OCI-LY3 (cell line): ENCODE data around the gene TUBB3.

Source experiments
- EZH2phosphoT487 ChIP-seq: fragments of 200-600 bp; shearing (Covaris generic); IDR thresholded peaks from 2 replicates; pipeline ENCODE4 v1.6.1; 2018; ENCODE audit warnings: antibody characterized with exemption, mixed run types, low read depth
- TF ChIP-seq, protein P1 (sequence below): fragments of 200-600, 300-600 bp; sonication (generic); IDR thresholded peaks from 2 replicates; pipeline ENCODE4 v1.5.1; 2014; ENCODE audit warnings: antibody characterized with exemption, low read length, low read depth

DNA sequence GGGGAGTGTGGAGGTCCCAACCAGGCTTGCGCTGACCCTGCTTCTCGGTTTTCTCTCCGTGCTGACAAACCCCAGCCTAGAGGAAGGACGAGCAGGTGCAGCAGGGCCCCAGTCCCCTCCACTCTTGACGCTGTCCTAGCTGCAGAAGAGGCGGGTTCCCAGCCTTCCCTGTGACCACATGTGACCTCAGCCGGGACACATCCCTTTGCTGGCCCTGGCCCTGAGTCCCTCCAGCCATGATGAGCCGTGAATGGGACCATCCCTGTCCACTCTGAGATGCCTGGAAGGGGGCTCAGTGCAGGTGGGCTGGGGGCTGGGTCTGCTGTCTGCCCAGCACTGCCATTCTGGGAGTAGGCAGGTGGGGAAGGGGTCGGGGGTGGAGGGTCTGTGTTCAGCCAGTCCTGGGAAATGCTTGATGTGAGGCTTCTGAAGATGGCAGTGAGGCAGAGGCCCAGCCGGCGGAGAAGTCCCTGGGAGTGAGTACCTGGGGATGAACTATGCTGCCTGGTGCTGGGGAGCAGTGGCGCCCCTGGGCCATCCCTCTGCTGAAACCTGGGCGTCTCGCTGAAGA is 1.9 kb upstream of the TUBB3 start:
- TF ChIP-seq, protein P1, sequence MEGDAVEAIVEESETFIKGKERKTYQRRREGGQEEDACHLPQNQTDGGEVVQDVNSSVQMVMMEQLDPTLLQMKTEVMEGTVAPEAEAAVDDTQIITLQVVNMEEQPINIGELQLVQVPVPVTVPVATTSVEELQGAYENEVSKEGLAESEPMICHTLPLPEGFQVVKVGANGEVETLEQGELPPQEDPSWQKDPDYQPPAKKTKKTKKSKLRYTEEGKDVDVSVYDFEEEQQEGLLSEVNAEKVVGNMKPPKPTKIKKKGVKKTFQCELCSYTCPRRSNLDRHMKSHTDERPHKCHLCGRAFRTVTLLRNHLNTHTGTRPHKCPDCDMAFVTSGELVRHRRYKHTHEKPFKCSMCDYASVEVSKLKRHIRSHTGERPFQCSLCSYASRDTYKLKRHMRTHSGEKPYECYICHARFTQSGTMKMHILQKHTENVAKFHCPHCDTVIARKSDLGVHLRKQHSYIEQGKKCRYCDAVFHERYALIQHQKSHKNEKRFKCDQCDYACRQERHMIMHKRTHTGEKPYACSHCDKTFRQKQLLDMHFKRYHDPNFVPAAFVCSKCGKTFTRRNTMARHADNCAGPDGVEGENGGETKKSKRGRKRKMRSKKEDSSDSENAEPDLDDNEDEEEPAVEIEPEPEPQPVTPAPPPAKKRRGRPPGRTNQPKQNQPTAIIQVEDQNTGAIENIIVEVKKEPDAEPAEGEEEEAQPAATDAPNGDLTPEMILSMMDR, result no peak
- no peak for TF ChIP-seq EZH2phosphoT487
